Smooth muscle cell (in vitro differentiated cells): ENCODE measurements around the gene SNRPE. TPM values are rescaled to one million over a fixed set of nuclear protein-coding genes. Genes with fewer than 3 reads are reported as not detected.
"Not testable (repeated sequence)": the region's sequence is repeated elsewhere in the genome, so short reads cannot be mapped to it uniquely, and the experiment has no call there.

Source experiments
- DNase-seq: peaks from one replicate; lab custom pipeline; 2025; ENCODE audit not compliant: unreplicated experiment; lab: John Stamatoyannopoulos, UW
- H2AFZ ChIP-seq: fragments of 200-600 bp; sonication (generic); 2 replicates; pipeline ENCODE4 v1.6.0; 2016; ENCODE audit warnings: antibody characterized with exemption, low read depth, mild to moderate bottlenecking
- H3F3A ChIP-seq: fragments of 200-600 bp; sonication (generic); 2 replicates; pipeline ENCODE4 v1.6.0; 2017; ENCODE audit warnings: antibody characterized with exemption, low read depth
- H3K27ac ChIP-seq: fragments of 200-600 bp; sonication (generic); 2 replicates; pipeline ENCODE4 v1.5.1; 2016; ENCODE audit warnings: low read depth, mild to moderate bottlenecking
- H3K27me3 ChIP-seq: fragments of 200-600 bp; sonication (generic); 2 replicates; pipeline ENCODE4 v1.6.1; 2016; ENCODE audit warnings: low read depth, mild to moderate bottlenecking
- H3K36me3 ChIP-seq: fragments of 200-600 bp; sonication (generic); 2 replicates; pipeline ENCODE4 v1.5.1; 2016; ENCODE audit warnings: low read depth
- H3K4me1 ChIP-seq: fragments of 200-600 bp; sonication (generic); 2 replicates; pipeline ENCODE4 v1.5.1; 2016; ENCODE audit warnings: low read depth
- H3K4me2 ChIP-seq: fragments of 200-600 bp; sonication (generic); 2 replicates; pipeline ENCODE4 v1.6.0; 2016; ENCODE audit warnings: mild to moderate bottlenecking
- H3K4me3 ChIP-seq: fragments of 200-600 bp; sonication (generic); 2 replicates; pipeline ENCODE4 v1.5.1; 2016; ENCODE audit warnings: mild to moderate bottlenecking
- H3K79me2 ChIP-seq: fragments of 200-600 bp; sonication (generic); 2 replicates; pipeline ENCODE4 v1.6.0; 2016; ENCODE audit warnings: low read depth, mild to moderate bottlenecking
- H3K9ac ChIP-seq: fragments of 200-600 bp; sonication (generic); 2 replicates; pipeline ENCODE4 v1.6.0; 2016; ENCODE audit warnings: low read depth
- H3K9me3 ChIP-seq: fragments of 200-600 bp; sonication (generic); replicated peaks from 2 replicates; pipeline ENCODE4 v1.5.1; 2016; ENCODE audit warnings: low read depth
- H4K20me1 ChIP-seq: fragments of 200-600 bp; sonication (generic); 2 replicates; pipeline ENCODE4 v1.6.0; 2016; ENCODE audit warnings: low read depth
- WGBS: methylation state at CpG from one replicate; pipeline ENCODE4 v1.1.7; 2016; ENCODE audit warnings: low lambda C conversion rate; 5-methylcytosine and 5-hydroxymethylcytosine counted together
- polyA plus RNA-seq: library from polyadenylated mRNA; unstranded; fragments of >200 nt; fragmentation: Nextera tagmentation; extraction: Ambion mirVana; gene quantifications from 2 replicates; pipeline ENCODE4 v1.2.1, GENCODE V29; 2016
- total RNA-seq: library from RNA; depleted of rRNA; stranded (reverse); fragments of >200 nt; gene quantifications from 2 replicates; pipeline ENCODE4 v1.2.3, GENCODE V29; 2014
- TF ChIP-seq, protein P1 (sequence below): fragments of 200-600 bp; sonication (generic); IDR thresholded peaks from 2 replicates; pipeline ENCODE4 v1.5.1; 2017; ENCODE audit warnings: borderline replicate concordance, mild to moderate bottlenecking, antibody characterized with exemption; ENCODE audit not compliant: insufficient read depth, poor library complexity, severe bottlenecking

Gene SNRPE
- total and polyA plus RNA-seq, 2 experiments from 2014 or later, result 96.5 to 293 TPM

DNA sequence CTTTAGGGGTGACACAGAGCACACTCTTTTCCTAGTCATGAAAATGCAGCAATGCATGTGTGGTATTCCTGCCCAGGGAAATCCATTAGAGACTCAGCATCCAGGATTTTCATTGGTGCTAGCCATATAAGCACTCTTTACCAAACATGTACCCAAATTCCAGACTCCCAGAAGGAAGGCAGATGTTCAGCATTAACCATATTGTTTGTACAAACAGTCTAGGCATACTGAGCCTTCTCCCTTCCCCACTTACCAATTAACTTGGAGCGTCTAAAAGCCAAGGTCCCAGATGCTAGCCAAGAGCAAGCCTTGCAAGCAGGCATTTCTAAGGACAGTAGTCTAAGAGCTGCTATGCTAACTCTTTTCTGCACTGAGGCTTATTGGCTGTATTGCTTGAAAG, 38.1 kb upstream of the SNRPE start:
- Histone ChIP-seq H3K9ac (no peak overlapping the region), H4K20me1 (peaks cover 99% of the 10 kb centered on the region), H3K4me2 (no peak overlapping the region), H3K36me3 (peaks cover 46% of the 10 kb centered on the region), H3K4me3 (no peak overlapping the region), H2AFZ (no peak overlapping the region), H3K27me3 (no peaks in the 10 kb centered on the region), H3F3A (peaks cover 15% of the 10 kb centered on the region), H3K9me3 (no peaks in the 10 kb centered on the region), H3K27ac (no peak overlapping the region), H3K4me1 (no peaks in the 10 kb centered on the region), H3K79me2 (peaks cover 94% of the 10 kb centered on the region)
- no peak for DNase-seq
- TF ChIP-seq, protein P1, sequence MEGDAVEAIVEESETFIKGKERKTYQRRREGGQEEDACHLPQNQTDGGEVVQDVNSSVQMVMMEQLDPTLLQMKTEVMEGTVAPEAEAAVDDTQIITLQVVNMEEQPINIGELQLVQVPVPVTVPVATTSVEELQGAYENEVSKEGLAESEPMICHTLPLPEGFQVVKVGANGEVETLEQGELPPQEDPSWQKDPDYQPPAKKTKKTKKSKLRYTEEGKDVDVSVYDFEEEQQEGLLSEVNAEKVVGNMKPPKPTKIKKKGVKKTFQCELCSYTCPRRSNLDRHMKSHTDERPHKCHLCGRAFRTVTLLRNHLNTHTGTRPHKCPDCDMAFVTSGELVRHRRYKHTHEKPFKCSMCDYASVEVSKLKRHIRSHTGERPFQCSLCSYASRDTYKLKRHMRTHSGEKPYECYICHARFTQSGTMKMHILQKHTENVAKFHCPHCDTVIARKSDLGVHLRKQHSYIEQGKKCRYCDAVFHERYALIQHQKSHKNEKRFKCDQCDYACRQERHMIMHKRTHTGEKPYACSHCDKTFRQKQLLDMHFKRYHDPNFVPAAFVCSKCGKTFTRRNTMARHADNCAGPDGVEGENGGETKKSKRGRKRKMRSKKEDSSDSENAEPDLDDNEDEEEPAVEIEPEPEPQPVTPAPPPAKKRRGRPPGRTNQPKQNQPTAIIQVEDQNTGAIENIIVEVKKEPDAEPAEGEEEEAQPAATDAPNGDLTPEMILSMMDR, result no peak
- WGBS, result 97% methylated on average over 1 of the region's 1 CpG

DNA sequence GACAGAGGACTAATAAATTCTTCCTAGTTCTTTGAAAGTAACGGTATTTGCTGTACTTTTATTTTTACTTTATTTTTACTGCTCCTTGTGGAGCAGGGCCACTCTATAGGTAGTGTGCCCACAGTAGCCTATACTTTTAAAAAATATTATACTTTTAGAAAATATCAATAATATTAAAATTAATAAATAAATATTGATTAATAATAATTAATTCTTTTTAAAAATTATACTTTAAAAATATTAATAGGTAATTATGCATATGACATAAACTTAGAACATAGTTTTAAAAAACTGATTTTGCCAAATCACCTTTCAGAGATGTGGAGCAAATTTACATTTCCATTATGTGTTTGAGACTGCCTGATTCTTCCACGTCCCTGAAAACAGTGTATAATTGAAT, 35.2 kb upstream of the SNRPE start:
- Histone ChIP-seq H2AFZ (no peak overlapping the region), H3K9ac (no peak overlapping the region), H3K79me2 (peaks cover 82% of the 10 kb centered on the region), H4K20me1 (peaks cover 92% of the 10 kb centered on the region), H3K27me3 (no peaks in the 10 kb centered on the region), H3K27ac (no peak overlapping the region), H3K4me3 (no peak overlapping the region), H3K36me3 (peaks cover 56% of the 10 kb centered on the region), H3K9me3 (no peaks in the 10 kb centered on the region), H3K4me2 (no peak overlapping the region), H3K4me1 (no peaks in the 10 kb centered on the region), H3F3A (peaks cover 17% of the 10 kb centered on the region)
- WGBS, result 100% methylated on average over 2 of the region's 2 CpGs
- DNase-seq, result no peak
- TF ChIP-seq, protein P1, result no peak

DNA sequence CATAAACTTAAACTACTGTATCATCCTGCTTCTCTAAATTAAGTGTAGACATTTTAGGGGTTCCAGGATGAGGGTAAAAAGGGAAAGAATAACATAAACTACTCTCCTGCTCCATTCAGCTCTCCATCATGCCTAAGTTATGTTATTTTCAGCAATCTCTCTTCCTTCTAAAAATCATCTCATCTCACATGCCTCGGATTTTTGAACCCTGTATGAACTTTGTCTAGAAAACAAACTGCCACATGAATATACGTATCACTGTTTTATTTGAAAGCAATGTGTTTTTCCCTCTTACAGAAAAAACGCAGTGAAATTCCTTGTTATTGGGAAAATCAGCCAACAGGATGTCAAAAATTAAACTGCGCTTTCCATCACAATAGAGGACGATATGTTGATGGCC, 33.4 kb upstream of the SNRPE start:
- no peak overlapping the region for H3K4me2 ChIP-seq
- WGBS, result 100% methylated on average over 5 of the region's 5 CpGs

DNA sequence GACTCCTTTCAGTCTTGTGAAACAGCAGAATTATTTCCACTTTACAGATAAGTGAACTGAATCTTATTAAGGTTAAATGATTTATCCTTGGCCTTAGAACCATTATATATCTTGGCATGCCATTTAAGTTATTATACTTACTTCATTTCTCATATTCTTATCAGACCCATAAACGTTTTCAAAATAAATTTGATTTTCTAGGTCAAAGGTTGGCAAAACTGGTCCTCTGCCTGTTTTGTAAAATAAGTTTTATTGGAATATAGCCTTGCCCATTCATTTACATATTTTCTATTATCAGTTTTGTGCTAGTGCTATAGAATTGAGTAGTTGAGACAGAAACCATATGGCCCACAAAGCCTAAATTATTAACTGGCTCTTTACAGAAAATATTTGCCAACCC, 32.9 kb upstream of the SNRPE start:
- Histone ChIP-seq H3K9ac (no peak overlapping the region), H3F3A (peaks cover 17% of the 10 kb centered on the region), H3K9me3 (no peaks in the 10 kb centered on the region), H3K36me3 (peaks cover 56% of the 10 kb centered on the region), H3K27me3 (no peaks in the 10 kb centered on the region), H3K4me1 (no peaks in the 10 kb centered on the region), H3K4me3 (no peak overlapping the region), H4K20me1 (peaks cover 78% of the 10 kb centered on the region), H3K27ac (no peak overlapping the region), H2AFZ (no peak overlapping the region), H3K79me2 (peaks cover 67% of the 10 kb centered on the region), H3K4me2 (no peak overlapping the region)
- 89% methylated on average over 1 of the region's 1 CpG for WGBS
- no peak for DNase-seq
- TF ChIP-seq, protein P1, result no peak

More for the DNA sequence above, 33.4 kb upstream of the SNRPE start:
- Histone ChIP-seq H3K4me3 (no peak overlapping the region), H2AFZ (no peak overlapping the region), H3K9me3 (no peaks in the 10 kb centered on the region), H3K27ac (no peak overlapping the region), H3F3A (peaks cover 17% of the 10 kb centered on the region), H4K20me1 (peaks cover 83% of the 10 kb centered on the region), H3K27me3 (no peaks in the 10 kb centered on the region), H3K79me2 (peaks cover 72% of the 10 kb centered on the region), H3K36me3 (peaks cover 55% of the 10 kb centered on the region), H3K9ac (no peak overlapping the region), H3K4me1 (no peaks in the 10 kb centered on the region)
- no peak for DNase-seq
- TF ChIP-seq, protein P1, result no peak

DNA sequence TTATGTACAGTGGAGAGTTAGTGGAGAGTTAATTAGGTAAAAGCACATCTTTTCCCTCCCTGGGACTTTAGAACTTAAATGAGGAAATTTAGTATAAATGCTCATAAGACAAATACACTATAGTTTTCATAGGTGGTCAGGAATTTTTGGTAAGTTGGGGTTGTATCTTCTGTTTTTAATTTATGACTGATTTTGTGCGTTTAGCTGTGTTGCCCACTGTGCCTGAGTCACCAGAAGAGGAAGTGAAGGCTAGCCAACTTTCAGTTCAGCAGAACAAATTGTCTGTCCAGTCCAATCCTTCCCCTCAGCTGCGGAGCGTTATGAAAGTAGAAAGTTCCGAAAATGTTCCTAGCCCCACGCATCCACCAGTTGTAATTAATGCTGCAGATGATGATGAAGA, 32.2 kb upstream of the SNRPE start:
- H3K4me1 ChIP-seq, H3K27me3 ChIP-seq, H3K4me2 ChIP-seq, H3K27ac ChIP-seq, H3K9me3 ChIP-seq, DNase-seq, H3K9ac ChIP-seq, H3K4me3 ChIP-seq, H2AFZ ChIP-seq: not testable (repeated sequence)
- Histone ChIP-seq H3K79me2 (peaks cover 66% of the 10 kb centered on the region), H3K36me3 (peaks cover 61% of the 10 kb centered on the region), H4K20me1 (peaks cover 78% of the 10 kb centered on the region), H3F3A (peaks cover 16% of the 10 kb centered on the region)
- WGBS, result 98% methylated on average over 5 of the region's 5 CpGs
